B cell (primary cell): ENCODE data around the gene WDR62. TPM values are rescaled to one million over a fixed set of nuclear protein-coding genes. Genes with fewer than 3 reads are reported as not detected.
A peak's percentile ranks its signal among the peaks of the same experiment; 100 is the strongest.

Experiments used
- ATAC-seq: fragments of 200-7000 bp; cut with Tn5 transposase; one replicate; pipeline ENCODE4 v1.10.0; 2021; ENCODE audit warnings: low read depth, mild to moderate bottlenecking, moderate number of reproducible peaks, moderate library complexity
- CTCF ChIA-PET: fragments of 350-600 bp; sonication (Branson Sonifier 250); formaldehyde crosslinking; loops from one replicate; lab custom pipeline; 2021; ENCODE audit warnings: antibody characterized with exemption, inconsistent platforms; lab: Charles Lee
- POLR2A ChIA-PET: fragments of 350-600 bp; sonication (Branson Sonifier 250); formaldehyde crosslinking; loops from one replicate; lab custom pipeline; 2021; ENCODE audit warnings: antibody characterized with exemption; lab: Charles Lee
- DNase-seq: peaks from one replicate; pipeline ENCODE4 v3.0.0; 2013
- H2AFZ ChIP-seq: 2 replicates; pipeline ENCODE4 v1.6.1; 2012; ENCODE audit warnings: mild to moderate bottlenecking, low read depth, low read length; ENCODE audit not compliant: insufficient read depth, poor library complexity, severe bottlenecking
- H3K27ac ChIP-seq, 2 donors: 1 replicate in 1 of 2; 2 replicates in 1 of 2; pipeline ENCODE4 v1.5.1; 2012 to 2013; ENCODE audit warnings: low read length in 2 of 2, mild to moderate bottlenecking in 2 of 2, moderate library complexity in 1 of 2
- H3K27me3 ChIP-seq, 4 experiments: fragments of 200-600 bp in 1 of 4; sonication (generic) in 1 of 4; replicated peaks in 1 of 4; 1 replicate in 2 of 4; 2 replicates in 2 of 4; pipeline versions ENCODE4 v1.6.1 to v1.7.0; 2013 to 2016; ENCODE audit warnings: low read length in 3 of 4, mild to moderate bottlenecking in 2 of 4, mixed read lengths in 1 of 4, moderate library complexity in 1 of 4; ENCODE audit not compliant: insufficient read depth in 4 of 4, control insufficient read depth in 3 of 4; ENCODE audit errors: control extremely low read depth in 1 of 4
- H3K36me3 ChIP-seq, 2 experiments: replicated peaks in 1 of 2; 1 replicate in 1 of 2; 2 replicates in 1 of 2; pipeline versions ENCODE4 v1.6.1 to v1.7.1; 2013; ENCODE audit warnings: low read length in 1 of 2; ENCODE audit not compliant: insufficient read depth in 2 of 2, control insufficient read depth in 1 of 2; ENCODE audit errors: control extremely low read depth in 1 of 2, extremely low read depth in 1 of 2
- H3K4me1 ChIP-seq, 2 donors: fragments of 200-600 bp in 1 of 2; sonication (generic) in 1 of 2; 1 replicate in 1 of 2; 2 replicates in 1 of 2; pipeline versions ENCODE4 v1.5.1 to v1.6.1; 2013 to 2017; ENCODE audit warnings: low read length in 2 of 2; ENCODE audit not compliant: control insufficient read depth in 2 of 2, insufficient read depth in 2 of 2
- H3K4me2 ChIP-seq: replicated peaks from 2 replicates; pipeline ENCODE3; 2012; ENCODE audit warnings: mild to moderate bottlenecking, low read depth, low read length; ENCODE audit not compliant: poor library complexity, severe bottlenecking
- H3K4me3 ChIP-seq, 5 experiments: fragments of 200-600 bp in 1 of 5; sonication (generic) in 1 of 5; 1 replicate in 3 of 5; 2 replicates in 2 of 5; pipeline versions ENCODE4 v1.5.1 to v1.7.0; 2011 to 2016; ENCODE audit warnings: low read length in 4 of 5, mild to moderate bottlenecking in 4 of 5, low read depth in 2 of 5, control low read depth in 1 of 5, moderate library complexity in 1 of 5; ENCODE audit not compliant: insufficient read depth in 1 of 5; ENCODE audit errors: control extremely low read depth in 1 of 5, extremely low read depth in 1 of 5
- H3K79me2 ChIP-seq: fragments of 200-600 bp; sonication (generic); one replicate; pipeline ENCODE4 v1.6.0; 2016; ENCODE audit warnings: low read length; ENCODE audit not compliant: control insufficient read depth, insufficient read depth
- H3K9ac ChIP-seq: fragments of 200-600 bp; sonication (generic); 2 replicates; pipeline ENCODE4 v1.6.1; 2017; ENCODE audit warnings: mild to moderate bottlenecking, low read length, moderate library complexity
- H3K9me3 ChIP-seq, 3 donors: one replicate each; pipeline versions ENCODE4 v1.6.1 to v1.7.1; 2013; ENCODE audit warnings: low read length in 2 of 3; ENCODE audit not compliant: control insufficient read depth in 2 of 3, insufficient read depth in 1 of 3; ENCODE audit errors: control extremely low read depth in 1 of 3
- H4K20me1 ChIP-seq: 2 replicates; pipeline ENCODE4 v1.6.0; 2012; ENCODE audit warnings: mild to moderate bottlenecking, low read length; ENCODE audit not compliant: insufficient read depth, control insufficient read depth, poor library complexity, severe bottlenecking
- H3K27ac Mint-ChIP-seq: one replicate; pipeline ENCODE4 v1.8.0; 2021; ENCODE audit warnings: mixed read lengths
- H3K27me3 Mint-ChIP-seq: one replicate; pipeline ENCODE4 v1.8.0; 2021; ENCODE audit warnings: mixed read lengths
- H3K4me1 Mint-ChIP-seq: one replicate; pipeline ENCODE4 v1.8.0; 2021; ENCODE audit warnings: mixed read lengths
- H3K4me3 Mint-ChIP-seq: one replicate; pipeline ENCODE4 v1.8.0; 2021; ENCODE audit warnings: mixed read lengths
- H3K9me3 Mint-ChIP-seq: one replicate; pipeline ENCODE4 v1.8.0; 2022; ENCODE audit warnings: mixed read lengths; ENCODE audit not compliant: insufficient read depth
- EZH2 ChIP-seq: IDR thresholded peaks from 2 replicates; pipeline ENCODE4 v1.6.1; 2012; ENCODE audit warnings: borderline replicate concordance, low read depth, mild to moderate bottlenecking, moderate library complexity, low read length; ENCODE audit not compliant: insufficient read depth, poor library complexity, severe bottlenecking
- WGBS: methylation state at CpG from one replicate; pipeline ENCODE4 v1.1.5; 2013; ENCODE audit warnings: missing lambda C conversion rate; ENCODE audit not compliant: insufficient coverage; 5-methylcytosine and 5-hydroxymethylcytosine counted together
- intact Hi-C: fragments of 100-400 bp; cut with micrococcal nuclease; formaldehyde crosslinking; loops from one replicate; pipeline ENCODE4 v1.10.0; 2022
- polyA plus RNA-seq: library from polyadenylated mRNA; depleted of rRNA; stranded (reverse); fragments of >200 nt; gene quantifications from 2 replicates; pipeline ENCODE4 v1.2.3, GENCODE V29; 2012
- total RNA-seq, 2 donors: library from RNA; stranded (reverse); fragments of 120-200 nt in 1 of 2; gene quantifications; 1 replicate in 1 of 2; 2 replicates in 1 of 2; pipeline versions ENCODE4 v1.2.3 to v1.2.4, GENCODE V29; 2013 to 2022
- TF ChIP-seq, protein P1 (sequence below): fragments of 200-600 bp; IDR thresholded peaks from one replicate; pipeline ENCODE4 v1.8.0; 2022; ENCODE audit warnings: antibody characterized with exemption, mild to moderate bottlenecking

Gene WDR62
- total and polyA plus RNA-seq, 2 donors (not counting 1 experiment from before 2014, with no cell fraction given), result 1.8 to 1.9 TPM

DNA sequence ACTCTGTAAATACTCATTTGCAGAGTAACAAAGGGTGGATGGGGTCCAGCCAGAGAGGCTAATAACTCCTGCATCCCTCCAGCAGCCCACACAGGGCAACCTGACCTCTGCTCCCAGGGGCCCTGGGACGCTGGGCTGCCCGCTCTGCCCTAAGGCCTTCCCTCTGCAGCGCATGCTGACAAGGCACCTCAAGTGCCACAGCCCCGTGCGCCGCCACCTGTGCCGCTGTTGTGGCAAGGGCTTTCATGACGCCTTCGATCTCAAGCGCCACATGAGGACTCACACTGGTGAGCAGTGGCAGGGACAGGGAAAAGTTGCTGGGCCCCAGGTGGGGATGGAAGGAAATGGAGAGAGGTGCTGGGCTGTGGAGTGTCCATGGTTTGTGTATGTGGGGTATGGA lies 58.0 kb downstream of the WDR62 start:
- ATAC-seq, result no peak
- Histone ChIP-seq H3K4me3 (no peak overlapping the region), H3K36me3 (peaks cover 0 to 14% of the 10 kb centered on the region in 2 experiments), H3K9me3 (peaks cover 0 to 6% (median 0%) of the 10 kb centered on the region in 3 donors), H4K20me1 (peaks cover 7% of the 10 kb centered on the region), H3K4me2 (no peak overlapping the region), H3K9ac (no peak overlapping the region), H3K27ac (no peak overlapping the region), H2AFZ (no peak overlapping the region), H3K79me2 (peaks cover 32% of the 10 kb centered on the region), H3K4me1 (peaks cover 16 to 23% of the 10 kb centered on the region in 2 donors), H3K27me3 (no peaks in the 10 kb centered on the region)
- TF ChIP-seq, protein P1, sequence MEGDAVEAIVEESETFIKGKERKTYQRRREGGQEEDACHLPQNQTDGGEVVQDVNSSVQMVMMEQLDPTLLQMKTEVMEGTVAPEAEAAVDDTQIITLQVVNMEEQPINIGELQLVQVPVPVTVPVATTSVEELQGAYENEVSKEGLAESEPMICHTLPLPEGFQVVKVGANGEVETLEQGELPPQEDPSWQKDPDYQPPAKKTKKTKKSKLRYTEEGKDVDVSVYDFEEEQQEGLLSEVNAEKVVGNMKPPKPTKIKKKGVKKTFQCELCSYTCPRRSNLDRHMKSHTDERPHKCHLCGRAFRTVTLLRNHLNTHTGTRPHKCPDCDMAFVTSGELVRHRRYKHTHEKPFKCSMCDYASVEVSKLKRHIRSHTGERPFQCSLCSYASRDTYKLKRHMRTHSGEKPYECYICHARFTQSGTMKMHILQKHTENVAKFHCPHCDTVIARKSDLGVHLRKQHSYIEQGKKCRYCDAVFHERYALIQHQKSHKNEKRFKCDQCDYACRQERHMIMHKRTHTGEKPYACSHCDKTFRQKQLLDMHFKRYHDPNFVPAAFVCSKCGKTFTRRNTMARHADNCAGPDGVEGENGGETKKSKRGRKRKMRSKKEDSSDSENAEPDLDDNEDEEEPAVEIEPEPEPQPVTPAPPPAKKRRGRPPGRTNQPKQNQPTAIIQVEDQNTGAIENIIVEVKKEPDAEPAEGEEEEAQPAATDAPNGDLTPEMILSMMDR, result no peak
- no peaks in the 10 kb centered on the region for H3K27me3 Mint-ChIP-seq
- H3K27ac Mint-ChIP-seq, result peak overlapping the region; percentile 48
- 95% methylated on average over 10 of the region's 10 CpGs for WGBS
- intact Hi-C loops, result loop anchor here (10.0 kb wide), 1 partner anchor 468 kb away; the partner anchor contains the start of genes COX6B1 and ETV2
- ChIA-PET CTCF (no interaction called here), POLR2A (no interaction called here)
- no peak for DNase-seq
- no peaks in the 10 kb centered on the region for H3K9me3 Mint-ChIP-seq
- H3K4me3 Mint-ChIP-seq, result peak overlapping the region; percentile 71
- peaks cover 37% of the 10 kb centered on the region for H3K4me1 Mint-ChIP-seq

DNA sequence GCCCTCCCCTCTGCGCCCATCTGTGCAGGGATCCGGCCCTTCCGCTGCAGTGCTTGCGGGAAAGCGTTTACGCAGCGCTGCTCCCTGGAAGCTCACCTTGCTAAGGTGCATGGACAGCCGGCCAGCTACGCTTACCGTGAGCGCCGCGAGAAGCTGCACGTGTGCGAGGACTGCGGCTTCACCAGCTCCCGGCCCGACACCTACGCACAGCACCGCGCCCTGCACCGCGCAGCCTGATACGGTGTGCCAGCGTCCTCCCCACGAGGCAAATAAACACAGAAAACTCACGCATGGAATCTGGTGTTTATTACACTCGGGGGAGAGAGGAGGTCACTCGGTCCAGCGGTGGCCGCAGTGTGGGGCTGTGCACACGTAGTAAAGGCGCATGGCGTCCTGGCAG lies 58.7 kb downstream of the WDR62 start:
- H3K27me3 Mint-ChIP-seq, result no peaks in the 10 kb centered on the region
- peaks cover 0 to 19% of the 10 kb centered on the region in 2 experiments for H3K36me3 ChIP-seq
- peak overlapping the region; percentile 75 for H3K27ac Mint-ChIP-seq
- ChIA-PET CTCF (no interaction called here), POLR2A (interaction anchor here (3.4 kb wide), 1 partner anchor 59 kb away, joined by 22 read pairs; the partner anchor contains the start of genes THAP8 and WDR62)
- peaks cover 40% of the 10 kb centered on the region for H3K79me2 ChIP-seq
- intact Hi-C loops, result loop anchor here (10.0 kb wide), 1 partner anchor 469 kb away; the partner anchor contains the start of genes COX6B1 and ETV2
- no peak for ATAC-seq
- TF ChIP-seq EZH2, result no peak
- TF ChIP-seq, protein P1, result no peak
- H3K27ac ChIP-seq, result no peak overlapping the region
- DNase-seq, result no peak
- peak overlapping the region; percentile 95 for H3K4me3 Mint-ChIP-seq
- peaks cover 0 to 6% (median 0%) of the 10 kb centered on the region in 3 donors for H3K9me3 ChIP-seq
- H3K4me1 ChIP-seq, result peaks cover 16 to 23% of the 10 kb centered on the region in 2 donors
- peaks cover 40% of the 10 kb centered on the region for H3K4me1 Mint-ChIP-seq
- H2AFZ ChIP-seq, result no peak overlapping the region
- peaks cover 7% of the 10 kb centered on the region for H4K20me1 ChIP-seq
- no peak overlapping the region for H3K9ac ChIP-seq
- H3K4me3 ChIP-seq, result no peak overlapping the region
- H3K27me3 ChIP-seq, result no peaks in the 10 kb centered on the region
- 97% methylated on average over 34 of the region's 34 CpGs for whole genome bisulfite sequencing
- no peaks in the 10 kb centered on the region for H3K9me3 Mint-ChIP-seq
- peak overlapping the region; percentile 80 for H3K4me2 ChIP-seq
